MM.1S (cell line): ENCODE measurements around the gene TMEM97.

Source experiments
- CTCF ChIP-seq: fragments of 300-600 bp; sonication (generic); IDR thresholded peaks from 2 replicates; pipeline ENCODE4 v1.5.1; 2016; ENCODE audit warnings: antibody characterized with exemption, low read length, mixed read lengths
- EZH2 ChIP-seq: fragments of 300-600 bp; sonication (generic); optimal IDR thresholded peaks from 2 replicates; pipeline ENCODE3; 2017; ENCODE audit warnings: low read depth, mild to moderate bottlenecking, antibody characterized with exemption, low read length, mixed read lengths

GRCh38 chr17:28348979-28349378, 30.0 kb downstream of the TMEM97 start:
- TF ChIP-seq CTCF (no peak), EZH2 (no peak)
